ENCODE data around the gene POMT2.
"Not testable (repeated sequence)": the region's sequence is repeated elsewhere in the genome, so short reads cannot be mapped to it uniquely, and the experiment has no call there.

The POMT2 gene

DNA sequence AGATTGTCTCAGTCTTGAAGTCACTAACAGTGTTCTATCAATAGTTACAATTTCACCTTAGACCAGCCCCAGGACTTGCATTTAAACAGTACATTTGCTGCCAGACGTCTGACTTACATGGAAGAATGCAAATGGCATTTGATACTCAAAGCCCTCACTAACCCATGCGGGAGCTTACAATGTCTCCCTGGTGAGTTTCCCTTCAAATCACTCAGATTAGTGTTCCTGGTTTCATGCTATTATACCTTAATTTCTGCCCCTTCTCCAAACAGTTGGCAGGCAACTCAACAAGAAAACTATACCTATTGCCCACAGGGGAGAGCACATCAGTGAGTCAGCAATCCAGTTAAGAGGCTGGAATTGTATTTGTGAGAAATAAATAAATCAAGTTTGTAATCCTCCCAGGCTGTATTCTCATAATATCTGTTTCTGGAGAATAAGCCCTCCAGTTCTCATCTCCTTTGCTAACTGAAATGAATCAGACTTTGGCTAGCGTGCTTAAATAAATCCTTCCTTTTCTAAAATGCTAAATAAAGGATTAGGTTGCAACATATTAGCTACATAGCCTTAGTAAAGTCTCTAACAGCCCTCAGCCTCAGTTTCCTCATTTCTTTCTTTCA is 23.8 kb upstream of the POMT2 start:
- Histone ChIP-seq H3K9ac (no peak overlapping the region), H4K20me1 (no peaks in the 10 kb centered on the region), H3K36me3 (peaks cover 31 to 67% (median 53%) of the 10 kb centered on the region in 11 experiments), H3K4me2 (no peak overlapping the region), H3K9me3 (replicated peaks in 1 of 11) (no peaks in the 10 kb centered on the region), H3K4me1 (peaks cover 0 to 26% (median 14%) of the 10 kb centered on the region in 10 experiments; a peak in 15 of 20 replicates), H3K4me3 (no peak overlapping the region), H3K27me3 (no peaks in the 10 kb centered on the region), H3K27ac (no peak overlapping the region)
- no peak for TF ChIP-seq Cebpa-rat (IDR thresholded peaks at IDR 0.05)

DNA sequence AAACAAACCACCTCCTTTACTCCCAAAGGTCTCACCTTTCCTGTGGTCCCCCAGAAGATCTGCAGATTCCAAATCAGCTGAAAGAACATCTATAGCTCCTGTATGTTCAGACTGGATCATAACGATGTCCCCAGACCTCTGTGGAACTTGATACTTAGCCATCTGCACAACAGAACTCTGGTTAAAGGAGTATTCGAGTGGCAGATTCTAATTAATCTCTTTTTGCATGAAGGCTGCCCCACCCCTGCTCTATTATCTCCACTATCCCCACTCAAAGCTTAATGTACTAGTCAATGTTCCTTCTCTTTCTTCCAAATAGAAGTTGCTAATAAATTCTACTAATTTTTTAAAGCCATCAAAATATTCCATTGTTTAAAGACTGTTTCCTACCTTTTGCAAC is 23.0 kb upstream of the POMT2 start:
- TF ChIP-seq Cebpa-rat (IDR thresholded peaks at IDR 0.05), result no peak
- no peak overlapping the region for H3K4me3 ChIP-seq

DNA sequence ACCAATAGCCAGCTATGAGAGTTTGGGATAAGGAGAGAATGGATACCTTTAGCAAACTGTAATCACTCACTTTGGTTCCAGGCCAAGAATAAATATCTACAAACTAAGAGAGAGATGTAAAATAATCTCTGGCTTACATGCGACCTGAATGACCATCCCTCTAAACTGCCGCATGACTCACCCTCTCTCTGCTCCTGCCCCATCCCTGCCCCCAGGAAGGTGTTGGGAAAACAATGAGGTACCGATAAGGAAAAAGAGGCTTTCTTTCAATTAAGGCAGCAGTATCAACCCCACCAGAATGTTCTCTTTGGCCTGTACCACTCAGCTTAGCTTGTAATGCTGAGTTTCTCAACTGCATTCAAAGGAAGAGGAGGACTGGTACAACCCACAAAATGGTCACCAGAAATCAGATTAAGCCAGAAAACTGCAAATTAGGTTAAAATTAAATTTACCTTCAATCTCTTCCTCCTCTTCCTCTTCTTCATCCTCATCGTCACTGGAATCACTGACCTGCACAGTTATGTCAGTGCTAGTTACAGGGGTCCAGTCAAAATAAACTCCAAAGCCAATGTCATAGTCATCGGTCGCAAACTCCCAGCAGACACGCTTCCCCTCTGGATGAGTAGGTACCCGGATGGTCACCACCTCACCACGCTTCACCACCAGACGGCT is 22.2 kb upstream of the POMT2 start:
- Histone ChIP-seq H3K36me3 (peaks cover 31 to 73% (median 53%) of the 10 kb centered on the region in 11 experiments), H3K4me1 (peaks cover 0 to 14% (median 8%) of the 10 kb centered on the region in 10 experiments; a peak in 15 of 20 replicates), H3K9ac (no peak overlapping the region), H4K20me1 (no peaks in the 10 kb centered on the region), H3K4me3 (no peak overlapping the region), H3K27ac (no peak overlapping the region), H3K27me3 (no peaks in the 10 kb centered on the region), H3K9me3 (replicated peaks in 1 of 11) (no peaks in the 10 kb centered on the region), H3K4me2 (no peak overlapping the region)
- no peak for TF ChIP-seq Cebpa-rat (IDR thresholded peaks at IDR 0.05)

More for the DNA sequence above, 23.0 kb upstream of the POMT2 start:
- Histone ChIP-seq H3K27me3 (no peaks in the 10 kb centered on the region), H3K9ac (no peak overlapping the region), H3K4me1 (peaks cover 0 to 22% (median 13%) of the 10 kb centered on the region in 10 experiments; a peak in 15 of 20 replicates), H3K9me3 (replicated peaks in 1 of 11) (no peaks in the 10 kb centered on the region), H3K4me2 (no peak overlapping the region), H3K27ac (no peak overlapping the region), H3K36me3 (peaks cover 31 to 67% (median 53%) of the 10 kb centered on the region in 11 experiments), H4K20me1 (no peaks in the 10 kb centered on the region)

DNA sequence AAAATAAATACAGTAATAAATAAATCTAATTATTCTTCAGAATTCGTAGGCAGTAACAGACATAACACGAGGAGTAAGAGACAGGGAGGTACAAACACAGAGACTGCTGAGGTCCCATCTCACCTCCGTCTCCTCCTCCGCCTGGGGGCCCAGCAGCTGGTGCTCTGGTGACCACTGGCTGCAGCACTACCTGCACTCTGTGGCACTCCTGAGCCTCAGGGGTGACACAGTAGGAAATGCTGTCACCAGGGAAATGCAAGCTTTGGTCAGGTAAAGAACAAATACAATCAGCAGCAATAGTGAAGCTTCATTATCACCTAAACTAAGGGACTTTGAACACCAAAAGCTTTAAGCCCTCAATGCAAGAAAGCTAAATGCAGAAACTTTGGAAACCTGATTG is 19.7 kb upstream of the POMT2 start:
- Histone ChIP-seq H3K36me3 (peaks cover 31 to 89% (median 54%) of the 10 kb centered on the region in 11 experiments), H3K9ac (no peak overlapping the region), H3K4me2 (no peak overlapping the region), H3K4me1 (no peaks in the 10 kb centered on the region), H3K4me3 (no peak overlapping the region), H4K20me1 (no peaks in the 10 kb centered on the region), H3K9me3 (replicated peaks in 1 of 11) (no peaks in the 10 kb centered on the region), H3K27me3 (no peaks in the 10 kb centered on the region), H3K27ac (no peak overlapping the region)
- no peak for TF ChIP-seq Cebpa-rat (IDR thresholded peaks at IDR 0.05)

DNA sequence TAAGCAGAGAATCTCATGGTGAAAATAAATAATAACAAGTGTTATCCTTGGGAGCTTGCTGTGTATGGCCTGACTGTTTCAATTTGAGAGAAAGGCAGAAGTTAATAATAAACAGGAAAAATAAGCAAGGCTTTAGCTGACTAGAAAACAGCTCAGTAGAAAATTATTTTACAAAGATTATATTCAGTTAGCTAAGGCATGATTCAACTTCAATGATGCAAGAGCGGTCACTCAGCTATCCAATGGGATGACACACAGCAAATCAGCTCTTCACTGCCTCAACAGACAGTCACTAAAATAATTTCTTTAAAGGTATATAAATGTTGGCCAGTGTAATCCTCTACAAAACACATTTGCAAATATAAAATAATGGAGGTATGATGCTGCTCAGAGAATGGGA is 18.7 kb upstream of the POMT2 start:
- Histone ChIP-seq H3K4me1 (no peaks in the 10 kb centered on the region), H4K20me1 (no peaks in the 10 kb centered on the region), H3K4me2 (no peak overlapping the region), H3K27me3 (no peaks in the 10 kb centered on the region), H3K27ac (no peak overlapping the region), H3K9ac (no peak overlapping the region), H3K9me3 (replicated peaks in 1 of 11) (no peaks in the 10 kb centered on the region), H3K36me3 (peaks cover 31 to 92% (median 52%) of the 10 kb centered on the region in 11 experiments), H3K4me3 (no peak overlapping the region)
- no peak for TF ChIP-seq Cebpa-rat (IDR thresholded peaks at IDR 0.05)

DNA sequence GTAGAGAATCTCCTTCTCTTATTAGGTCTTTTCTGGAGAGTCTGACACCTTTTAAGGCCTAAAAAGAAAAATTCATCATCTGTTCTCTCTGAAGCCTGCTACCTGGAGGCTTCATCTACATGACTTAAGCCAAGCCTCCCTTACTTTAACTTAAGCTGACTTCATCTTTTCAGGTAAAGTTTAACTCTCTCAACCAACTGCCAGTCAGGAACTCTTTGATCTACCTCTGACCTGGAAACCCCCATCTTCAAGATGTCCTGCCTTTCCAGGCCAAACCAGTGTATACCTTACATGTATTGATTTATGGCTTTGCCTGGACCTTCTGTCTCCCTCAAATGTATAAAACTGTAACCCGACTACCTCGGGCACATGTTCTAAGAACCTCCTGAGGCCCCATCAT is 17.6 kb upstream of the POMT2 start:
- Histone ChIP-seq H3K36me3 (peaks cover 28 to 81% (median 44%) of the 10 kb centered on the region in 11 experiments), H4K20me1 (no peaks in the 10 kb centered on the region), H3K4me2 (no peak overlapping the region), H3K4me3 (no peak overlapping the region), H3K27me3 (no peaks in the 10 kb centered on the region), H3K4me1 (no peaks in the 10 kb centered on the region), H3K27ac (no peak overlapping the region), H3K9me3 (replicated peaks in 1 of 11) (no peaks in the 10 kb centered on the region), H3K9ac (no peak overlapping the region)
- TF ChIP-seq Cebpa-rat (IDR thresholded peaks at IDR 0.05), result no peak

DNA sequence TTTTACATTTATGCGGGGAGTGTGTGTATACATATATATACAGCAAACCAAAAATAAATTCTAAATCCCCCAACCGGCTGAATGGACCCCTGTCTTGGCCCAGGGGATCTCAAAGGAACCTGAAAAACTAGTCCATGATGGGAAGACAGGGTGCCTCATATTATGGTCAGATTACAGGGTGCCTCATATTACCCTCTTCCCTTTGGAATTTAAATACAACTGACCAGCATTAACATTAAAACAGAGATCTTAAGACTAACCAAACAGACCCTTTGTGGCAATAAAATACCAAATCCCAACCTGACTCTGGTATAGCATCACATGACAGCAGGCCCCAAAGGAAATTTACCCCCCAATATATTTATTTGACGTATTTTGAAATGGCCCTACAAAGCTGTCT is 17.2 kb upstream of the POMT2 start:
- Histone ChIP-seq H4K20me1 (no peaks in the 10 kb centered on the region), H3K4me3 (no peak overlapping the region), H3K4me2 (no peak overlapping the region), H3K9ac (no peak overlapping the region), H3K27ac (no peak overlapping the region), H3K36me3 (peaks cover 24 to 77% (median 40%) of the 10 kb centered on the region in 11 experiments), H3K9me3 (replicated peaks in 1 of 11) (no peaks in the 10 kb centered on the region), H3K27me3 (no peaks in the 10 kb centered on the region), H3K4me1 (no peaks in the 10 kb centered on the region)
- TF ChIP-seq Cebpa-rat (IDR thresholded peaks at IDR 0.05), result no peak

DNA sequence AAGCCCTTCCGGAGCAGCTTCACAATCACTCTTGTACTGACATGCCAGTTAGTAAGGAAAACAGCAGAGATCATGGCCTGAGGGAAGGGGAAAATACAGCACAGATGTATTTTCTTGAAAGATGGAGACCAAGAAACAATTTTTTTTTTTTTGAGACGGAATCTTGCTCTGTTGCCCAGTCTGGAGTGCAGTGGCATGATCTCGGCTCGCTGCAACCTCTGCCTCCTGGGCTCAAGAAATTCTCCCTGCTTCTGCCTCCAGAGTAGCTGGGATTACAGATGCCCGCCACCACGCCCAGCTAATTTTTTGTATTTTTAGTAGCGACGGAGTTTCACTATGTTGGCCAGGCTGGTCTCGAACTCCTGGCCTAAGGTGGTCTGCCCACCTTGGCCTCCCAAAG is 16.6 kb upstream of the POMT2 start:
- not testable (repeated sequence) for H3K9ac ChIP-seq; H3K4me3 ChIP-seq; H4K20me1 ChIP-seq; H3K27ac ChIP-seq; H3K4me1 ChIP-seq; H3K4me2 ChIP-seq; H3K9me3 ChIP-seq (replicated peaks in 1 of 11); H3K27me3 ChIP-seq
- H3K36me3 ChIP-seq, result peaks cover 20 to 71% (median 33%) of the 10 kb centered on the region in 11 experiments

DNA sequence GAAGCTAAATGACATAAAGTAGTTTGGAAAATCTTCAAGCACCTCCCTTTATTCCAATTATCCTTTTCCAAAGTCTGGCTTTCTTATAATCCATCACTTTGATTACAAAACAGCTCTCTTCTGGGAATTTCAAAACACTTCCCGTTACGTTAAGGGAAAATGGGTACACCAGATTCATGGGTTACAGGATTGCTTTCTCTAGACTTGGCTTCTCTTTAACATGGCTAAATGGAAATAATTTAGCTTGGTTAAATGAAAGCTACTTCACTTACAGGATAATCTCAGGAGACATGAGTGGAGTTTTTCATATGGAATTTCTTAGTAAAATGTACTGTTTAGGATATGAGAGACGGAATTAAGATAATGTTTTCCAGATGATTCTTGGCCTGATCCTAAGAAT is 14.9 kb upstream of the POMT2 start:
- Histone ChIP-seq H3K9ac (no peak overlapping the region), H4K20me1 (no peaks in the 10 kb centered on the region; a peak in 1 of 22 replicates), H3K4me2 (no peak overlapping the region), H3K4me1 (no peaks in the 10 kb centered on the region), H3K27ac (no peak overlapping the region), H3K4me3 (no peak overlapping the region), H3K36me3 (peaks cover 6 to 54% (median 18%) of the 10 kb centered on the region in 11 experiments; a peak in 19 of 22 replicates), H3K9me3 (replicated peaks in 1 of 11) (no peaks in the 10 kb centered on the region), H3K27me3 (no peaks in the 10 kb centered on the region)
- no peak for TF ChIP-seq Cebpa-rat (IDR thresholded peaks at IDR 0.05)

DNA sequence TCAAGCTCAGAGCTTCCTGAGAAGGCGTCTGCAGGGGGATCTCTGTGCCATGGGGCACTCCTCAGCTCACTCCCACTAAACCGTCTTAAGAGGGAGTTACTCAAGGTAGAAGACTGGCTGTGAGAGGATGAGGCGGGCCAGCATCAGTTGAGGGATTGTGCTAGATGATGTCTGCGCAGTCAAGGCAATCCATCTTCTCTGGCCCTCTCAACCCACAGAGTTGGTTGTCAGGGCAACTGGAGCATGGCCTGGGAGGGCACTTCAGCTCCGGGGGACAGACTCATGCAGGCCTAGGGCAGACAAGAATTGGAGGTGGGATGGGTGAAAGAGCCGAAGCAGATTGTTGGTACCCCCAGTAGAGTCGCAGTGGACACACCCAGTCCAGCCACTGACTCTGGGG is 9.2 kb upstream of the POMT2 start:
- TF ChIP-seq Cebpa-rat (IDR thresholded peaks at IDR 0.05), result no peak
- H3K36me3 ChIP-seq, result no peaks in the 10 kb centered on the region; a peak in 2 of 22 replicates
- H3K4me1 ChIP-seq, result no peaks in the 10 kb centered on the region
- no peaks in the 10 kb centered on the region for H3K9me3 ChIP-seq (replicated peaks in 1 of 11)
- no peaks in the 10 kb centered on the region for H3K27me3 ChIP-seq
- H4K20me1 ChIP-seq, result no peaks in the 10 kb centered on the region; a peak in 1 of 22 replicates
- no peak overlapping the region for H3K9ac ChIP-seq
- H3K27ac ChIP-seq, result no peak overlapping the region
- no peak overlapping the region for H3K4me2 ChIP-seq
- no peak overlapping the region for H3K4me3 ChIP-seq

Data from BLaER1 treated with 17β-estradiol and CSF1 and Interleukin-3, amounts not matched to agents 10 nM and 100 nM (cell line).